Thoracic aorta endothelial cell (primary cell): Measurements from ENCODE around the gene NCOR2. TPM values are rescaled to one million over a fixed set of nuclear protein-coding genes. Genes with fewer than 3 reads are reported as not detected.

ENCODE experiments used
- total RNA-seq: library from RNA; depleted of rRNA; stranded (reverse); fragments of >200 nt; gene quantifications from 2 replicates; pipeline ENCODE4 v1.2.3, GENCODE V29; 2012

The NCOR2 gene
- total RNA-seq, result 78.0 and 92.4 TPM in 2 replicates

GRCh38 chr12:124566997-124567672, at the start of gene NCOR2:
NCOR2 (minus strand) TSS chr12:124567612; CDS start chr12:124495251, 72,361 bp downstream.

